Astrocyte of the cerebellum (primary cell): ENCODE data around the gene ROR2.
"Not testable (repeated sequence)": the region's sequence is repeated elsewhere in the genome, so short reads cannot be mapped to it uniquely, and the experiment has no call there.

Experiments used
- DNase-seq: peaks from one replicate; pipeline ENCODE4 v3.0.0-alpha.2; 2011; ENCODE audit warnings: low read depth
- H3K4me3 ChIP-seq: 2 replicates; pipeline ENCODE4 v1.5.1; 2011; ENCODE audit warnings: mild to moderate bottlenecking, low read depth, low read length, moderate library complexity
- CTCF ChIP-seq: IDR thresholded peaks from 2 replicates; pipeline ENCODE4 v1.5.1; 2012; ENCODE audit warnings: low read length, low read depth, moderate library complexity, mild to moderate bottlenecking; ENCODE audit errors: missing control alignments
- in situ Hi-C: cut with HindIII; loops from 2 replicates; pipeline ENCODE4 v1.10.0; 2017; ENCODE audit warnings: low sequenced_read_pairs

The ROR2 gene

GRCh38 chr9:91532325-91532724 is 417.7 kb downstream of the ROR2 start:
- no peak for DNase-seq
- in situ Hi-C loops, result no loop called here
- H3K4me3 ChIP-seq, result no peak overlapping the region
- TF ChIP-seq CTCF, result no peak

- in situ Hi-C loops, result no loop called here
- DNase-seq, result no peak
- no peak for TF ChIP-seq CTCF
- no peak overlapping the region for H3K4me3 ChIP-seq
These were observed 419.2 kb downstream of the ROR2 start for GRCh38 chr9:91530829-91531228.

- TF ChIP-seq CTCF, result no peak
- DNase-seq, result no peak
- in situ Hi-C loops, result no loop called here
- H3K4me3 ChIP-seq, result no peak overlapping the region
These were observed 427.5 kb downstream of the ROR2 start for GRCh38 chr9:91522481-91522880.

- no peak for TF ChIP-seq CTCF
- DNase-seq, result no peak
- no peak overlapping the region for H3K4me3 ChIP-seq
- in situ Hi-C loops, result no loop called here
These were observed 430.3 kb downstream of the ROR2 start for GRCh38 chr9:91519520-91520277.

- in situ Hi-C loops, result no loop called here
These were observed 431.6 kb downstream of the ROR2 start for GRCh38 chr9:91518462-91518861.

GRCh38 chr9:91517801-91518200 is 432.2 kb downstream of the ROR2 start:
- no peak for DNase-seq
- no peak for TF ChIP-seq CTCF
- in situ Hi-C loops, result no loop called here
- H3K4me3 ChIP-seq, result no peak overlapping the region

More at GRCh38 chr9:91518462-91518861, 431.6 kb downstream of the ROR2 start:
- no peak for DNase-seq
- TF ChIP-seq CTCF, result no peak
- no peak overlapping the region for H3K4me3 ChIP-seq

- DNase-seq, in situ Hi-C loops, H3K4me3 ChIP-seq: not testable (repeated sequence)
These were observed 432.7 kb downstream of the ROR2 start for GRCh38 chr9:91517332-91517731.
